H9 (cell line): ENCODE results near the gene BMPR2. TPM values are rescaled to one million over a fixed set of nuclear protein-coding genes. Genes with fewer than 3 reads are reported as not detected.
A peak's percentile ranks its signal among the peaks of the same experiment; 100 is the strongest.

Experiments used
- DNase-seq: peaks from one replicate; pipeline ENCODE4 v3.0.0-alpha.2; 2017
- H2AFZ ChIP-seq: one replicate; pipeline ENCODE4 v1.6.1; 2013; ENCODE audit warnings: mild to moderate bottlenecking, low read length, control low read depth, moderate library complexity
- H2AK5ac ChIP-seq: 2 replicates; pipeline ENCODE4 v1.6.1; 2013; ENCODE audit warnings: low read length, control low read depth, mixed read lengths; ENCODE audit not compliant: insufficient read length
- H2BK120ac ChIP-seq: one replicate; pipeline ENCODE4 v1.6.1; 2013; ENCODE audit warnings: low read depth, mild to moderate bottlenecking, low read length, control low read depth, inconsistent platforms; ENCODE audit not compliant: poor library complexity, severe bottlenecking
- H2BK12ac ChIP-seq: 2 replicates; pipeline ENCODE4 v1.6.1; 2013; ENCODE audit warnings: low read length, control low read depth, mixed read lengths, low read depth; ENCODE audit not compliant: insufficient read length
- H2BK15ac ChIP-seq: 2 replicates; pipeline ENCODE4 v1.6.1; 2013; ENCODE audit warnings: low read depth, low read length, control low read depth
- H2BK20ac ChIP-seq: one replicate; pipeline ENCODE4 v1.6.1; 2013; ENCODE audit warnings: low read depth, mild to moderate bottlenecking, low read length, control low read depth, inconsistent platforms; ENCODE audit not compliant: poor library complexity, severe bottlenecking
- H2BK5ac ChIP-seq: 2 replicates; pipeline ENCODE4 v1.6.1; 2013; ENCODE audit warnings: low read length, control low read depth, mixed read lengths; ENCODE audit not compliant: insufficient read length
- H3K14ac ChIP-seq: 2 replicates; pipeline ENCODE4 v1.6.1; 2013; ENCODE audit warnings: low read length, control low read depth; ENCODE audit not compliant: insufficient read depth
- H3K18ac ChIP-seq: 2 replicates; pipeline ENCODE4 v1.6.1; 2013; ENCODE audit warnings: low read depth, mild to moderate bottlenecking, mixed read lengths, low read length, control low read depth; ENCODE audit not compliant: insufficient read length
- H3K23ac ChIP-seq: 2 replicates; pipeline ENCODE4 v1.6.1; 2013; ENCODE audit warnings: low read length, control low read depth, mixed read lengths, low read depth; ENCODE audit not compliant: insufficient read length
- H3K23me2 ChIP-seq: 2 replicates; pipeline ENCODE4 v1.6.1; 2013; ENCODE audit warnings: low read depth, mild to moderate bottlenecking, mixed read lengths, low read length, control low read depth; ENCODE audit not compliant: insufficient read length, poor library complexity, severe bottlenecking
- H3K27ac ChIP-seq: 2 replicates; pipeline ENCODE4 v1.5.1; 2013; ENCODE audit warnings: low read length, control low read depth, mixed read lengths, low read depth; ENCODE audit not compliant: insufficient read length
- H3K27me3 ChIP-seq: 2 replicates; pipeline ENCODE4 v1.6.1; 2013; ENCODE audit warnings: low read length, control low read depth, inconsistent platforms; ENCODE audit not compliant: insufficient read depth
- H3K4ac ChIP-seq: 2 replicates; pipeline ENCODE4 v1.6.1; 2013; ENCODE audit warnings: low read depth, mild to moderate bottlenecking, control low read depth, inconsistent platforms, low read length, moderate library complexity
- H3K4me1 ChIP-seq: 2 replicates; pipeline ENCODE4 v1.6.1; 2013; ENCODE audit warnings: low read length, control low read depth, inconsistent platforms; ENCODE audit not compliant: insufficient read depth
- H3K4me2 ChIP-seq: 2 replicates; pipeline ENCODE4 v1.6.1; 2013; ENCODE audit warnings: low read length, control low read depth, mixed read lengths; ENCODE audit not compliant: insufficient read length, insufficient read depth
- H3K56ac ChIP-seq: 2 replicates; pipeline ENCODE4 v1.6.1; 2013; ENCODE audit warnings: low read depth, mild to moderate bottlenecking, mixed read lengths, low read length, control low read depth; ENCODE audit not compliant: insufficient read length
- H3K79me1 ChIP-seq: 2 replicates; pipeline ENCODE4 v1.6.1; 2013; ENCODE audit warnings: low read depth, mild to moderate bottlenecking, moderate library complexity, low read length, control low read depth, inconsistent platforms; ENCODE audit not compliant: insufficient read depth, poor library complexity, severe bottlenecking
- H3K79me2 ChIP-seq: 2 replicates; pipeline ENCODE4 v1.6.1; 2013; ENCODE audit warnings: low read length, control low read depth, inconsistent platforms; ENCODE audit not compliant: insufficient read depth
- H3K9ac ChIP-seq: 2 replicates; pipeline ENCODE4 v1.6.1; 2013; ENCODE audit warnings: low read length, control low read depth, mixed read lengths; ENCODE audit not compliant: insufficient read length; ENCODE audit errors: extremely low read depth
- H3K9me3 ChIP-seq: one replicate; pipeline ENCODE4 v1.6.1; 2013; ENCODE audit warnings: low read depth, low read length, inconsistent platforms; ENCODE audit not compliant: control insufficient read depth
- H3T11ph ChIP-seq: one replicate; pipeline ENCODE4 v1.6.1; 2013; ENCODE audit warnings: mild to moderate bottlenecking, low read length, control low read depth, inconsistent platforms
- H4K20me1 ChIP-seq: one replicate; pipeline ENCODE4 v1.6.1; 2013; ENCODE audit not compliant: control insufficient read depth, insufficient read length, insufficient read depth
- H4K5ac ChIP-seq: 2 replicates; pipeline ENCODE4 v1.6.1; 2013; ENCODE audit warnings: low read depth, mild to moderate bottlenecking, mixed read lengths, low read length, control low read depth; ENCODE audit not compliant: insufficient read length
- H4K8ac ChIP-seq: replicated peaks from 2 replicates; pipeline ENCODE4 v1.6.1; 2013; ENCODE audit warnings: low read length, control low read depth, mixed read lengths, low read depth; ENCODE audit not compliant: insufficient read length
- H4K91ac ChIP-seq: 2 replicates; pipeline ENCODE4 v1.6.1; 2013; ENCODE audit warnings: low read depth, mild to moderate bottlenecking, moderate library complexity, mixed read lengths, low read length, control low read depth; ENCODE audit not compliant: insufficient read length
- H3K27ac Mint-ChIP-seq, 3 experiments: 2 replicates in 2 of 3; 3 replicates in 1 of 3; pipeline ENCODE4 v1.8.0; 2020 to 2021; ENCODE audit warnings: mixed read lengths in 3 of 3, mild to moderate bottlenecking in 1 of 3, moderate library complexity in 1 of 3
- H3K27me3 Mint-ChIP-seq: 2 replicates; pipeline ENCODE4 v1.8.0; 2021; ENCODE audit warnings: low read depth, mild to moderate bottlenecking, moderate library complexity, mixed read lengths
- H3K36me3 Mint-ChIP-seq, 3 experiments: 2 replicates in 2 of 3; 3 replicates in 1 of 3; pipeline ENCODE4 v1.8.0; 2020 to 2021; ENCODE audit warnings: low read depth in 3 of 3, mixed read lengths in 3 of 3; ENCODE audit not compliant: insufficient read depth in 1 of 3
- H3K4me1 Mint-ChIP-seq, 2 experiments: 2 replicates each; pipeline ENCODE4 v1.8.0; 2020; ENCODE audit warnings: mixed read lengths in 2 of 2
- H3K4me3 Mint-ChIP-seq, 2 experiments: 2 replicates in 1 of 2; 3 replicates in 1 of 2; pipeline ENCODE4 v1.8.0; 2020 to 2021; ENCODE audit warnings: mild to moderate bottlenecking in 2 of 2, mixed read lengths in 2 of 2, moderate library complexity in 1 of 2
- H3K9me3 Mint-ChIP-seq, 2 experiments: 2 replicates in 1 of 2; 3 replicates in 1 of 2; pipeline ENCODE4 v1.8.0; 2020; ENCODE audit warnings: mild to moderate bottlenecking in 2 of 2, mixed read lengths in 2 of 2, moderate library complexity in 1 of 2
- CTCF ChIP-seq: fragments of 200-600 bp; sonication (generic); conservative IDR thresholded peaks from 3 replicates; pipeline ENCODE4 v1.8.0; 2021; ENCODE audit warnings: antibody characterized with exemption, mild to moderate bottlenecking
- WGBS: extraction: QIAGEN DNeasy Blood & Tissue Kit; methylation state at CpG from one replicate; pipeline ENCODE4 v1.1.7; 2013; ENCODE audit warnings: missing lambda C conversion rate, low lambda C conversion rate, mixed read lengths; ENCODE audit not compliant: insufficient read length; ENCODE audit errors: extremely low coverage; 5-methylcytosine and 5-hydroxymethylcytosine counted together
- total RNA-seq: library from RNA; stranded (reverse); gene quantifications from 2 replicates; pipeline ENCODE4 v1.2.1, GENCODE V29; 2021

The BMPR2 gene
- total RNA-seq, 1 experiment from 2014 or later, result 17.3 TPM

GRCh38 chr2:202491514-202491913 is 115.4 kb downstream of the BMPR2 start:
- H2AFZ ChIP-seq, result no peak overlapping the region
- H3K4me1 Mint-ChIP-seq, result peaks cover 16 to 21% of the 10 kb centered on the region in 2 experiments
- no peak overlapping the region for H2AK5ac ChIP-seq
- H2BK12ac ChIP-seq, result no peak overlapping the region
- H3K23ac ChIP-seq, result no peak overlapping the region
- H3K9me3 ChIP-seq, result no peaks in the 10 kb centered on the region
- H3K18ac ChIP-seq, result no peak overlapping the region
- no peaks in the 10 kb centered on the region; the same call in 1 of the 2 replicates for H3K4me1 ChIP-seq
- H3K9ac ChIP-seq, result no peak overlapping the region
- no peak overlapping the region for H3K4me2 ChIP-seq
- H2BK120ac ChIP-seq, result no peak overlapping the region
- no peak overlapping the region for H4K91ac ChIP-seq
- H2BK15ac ChIP-seq, result no peak overlapping the region
- H2BK20ac ChIP-seq, result no peak overlapping the region
- H3K23me2 ChIP-seq, result no peaks in the 10 kb centered on the region
- H3K9me3 Mint-ChIP-seq, result no peaks in the 10 kb centered on the region
- 0 out of 7 replicates have a peak, but pooled peaks cover 0 to 2% (median 0%) of the 10 kb centered on the region in 3 experiments for H3K36me3 Mint-ChIP-seq
- H3K27ac Mint-ChIP-seq, result no peak overlapping the region
- H3K4me3 Mint-ChIP-seq, result no peak overlapping the region
- WGBS, result no CpG with 5 or more reads among the region's 4 CpGs
- TF ChIP-seq CTCF, result peak; percentile 37; the same call in 2 of the 3 replicates
- H2BK5ac ChIP-seq, result no peak overlapping the region
- DNase-seq, result no peak
- no peak overlapping the region for H4K8ac ChIP-seq
- H4K20me1 ChIP-seq, result no peaks in the 10 kb centered on the region
- H3K27me3 Mint-ChIP-seq, result no peaks in the 10 kb centered on the region
- H4K5ac ChIP-seq, result no peak overlapping the region
- H3K27ac ChIP-seq, result no peak overlapping the region
- H3T11ph ChIP-seq, result no peak overlapping the region
- H3K27me3 ChIP-seq, result no peaks in the 10 kb centered on the region
- H3K79me1 ChIP-seq, result no peaks in the 10 kb centered on the region
- no peaks in the 10 kb centered on the region for H3K79me2 ChIP-seq
- no peak overlapping the region for H3K14ac ChIP-seq
- no peak overlapping the region for H3K4ac ChIP-seq
- H3K56ac ChIP-seq, result no peak overlapping the region
